IMR-90 (cell line): ENCODE results near the gene FYCO1. TPM values are rescaled to one million over a fixed set of nuclear protein-coding genes. Genes with fewer than 3 reads are reported as not detected.

Experiments
- ATAC-seq: fragments of 200-7000 bp; cut with Tn5 transposase; 2 replicates; pipeline ENCODE4 v1.9.1; 2020; ENCODE audit warnings: low read depth, mild to moderate bottlenecking, moderate library complexity
- BruUV-seq: library from RNA; stranded (reverse); fragments of 400-500 nt; replicated peaks from 2 replicates; lab custom pipeline; 2021; lab: Mats Ljungman, UMichigan
- CTCF ChIA-PET: fragments of 300-600 bp; formaldehyde crosslinking; extraction: SDS; loops from one replicate; lab custom pipeline; 2021; ENCODE audit warnings: antibody characterized with exemption; lab: Yijun Ruan, JAX
- POLR2A ChIA-PET: fragments of 300-600 bp; sonication (Branson Sonifier 250); formaldehyde crosslinking; loops from one replicate; lab custom pipeline; 2022; ENCODE audit warnings: antibody characterized with exemption; ENCODE audit not compliant: unreplicated experiment; lab: Charles Lee
- DNase-seq: peaks from one replicate; pipeline ENCODE4 v3.0.0; 2013
- H2AFZ ChIP-seq: replicated peaks from 2 replicates; pipeline ENCODE3; 2013; ENCODE audit warnings: low read length, mild to moderate bottlenecking; ENCODE audit not compliant: poor library complexity
- H2AK5ac ChIP-seq: 2 replicates; pipeline ENCODE4 v1.6.1; 2013; ENCODE audit warnings: low read depth, low read length, inconsistent platforms
- H2AK9ac ChIP-seq: replicated peaks from 2 replicates; pipeline ENCODE3; 2013; ENCODE audit warnings: mild to moderate bottlenecking, low read depth, low read length, moderate library complexity; ENCODE audit not compliant: poor library complexity
- H2BK120ac ChIP-seq: 2 replicates; pipeline ENCODE4 v1.6.1; 2013; ENCODE audit warnings: low read depth, low read length, inconsistent platforms
- H2BK15ac ChIP-seq: 3 replicates; pipeline ENCODE4 v1.6.1; 2013; ENCODE audit warnings: low read depth, low read length, inconsistent platforms
- H2BK20ac ChIP-seq: 2 replicates; pipeline ENCODE4 v1.6.1; 2013; ENCODE audit warnings: low read depth, mild to moderate bottlenecking, inconsistent platforms, low read length, moderate library complexity
- H2BK5ac ChIP-seq: 2 replicates; pipeline ENCODE4 v1.6.1; 2013; ENCODE audit warnings: mild to moderate bottlenecking, low read depth, low read length, inconsistent platforms; ENCODE audit not compliant: poor library complexity, severe bottlenecking
- H3K14ac ChIP-seq: replicated peaks from 2 replicates; pipeline ENCODE4 v1.6.1; 2013; ENCODE audit warnings: low read depth, low read length, inconsistent platforms
- H3K18ac ChIP-seq: 2 replicates; pipeline ENCODE4 v1.6.1; 2013; ENCODE audit warnings: low read depth, low read length, control low read depth
- H3K23ac ChIP-seq: 2 replicates; pipeline ENCODE4 v1.6.1; 2013; ENCODE audit warnings: low read depth, low read length, inconsistent platforms
- H3K27ac ChIP-seq: 2 replicates; pipeline ENCODE4 v1.5.1; 2013; ENCODE audit warnings: mild to moderate bottlenecking, control low read depth, low read length; ENCODE audit not compliant: insufficient read depth
- H3K27me3 ChIP-seq: 2 replicates; pipeline ENCODE4 v1.6.1; 2013; ENCODE audit warnings: low read length; ENCODE audit not compliant: control insufficient read depth, insufficient read depth
- H3K36me3 ChIP-seq: 2 replicates; pipeline ENCODE4 v1.6.1; 2013; ENCODE audit warnings: low read length, mixed read lengths; ENCODE audit not compliant: control insufficient read depth, insufficient read depth
- H3K4ac ChIP-seq: 2 replicates; pipeline ENCODE4 v1.6.1; 2013; ENCODE audit warnings: low read depth, low read length, inconsistent platforms
- H3K4me1 ChIP-seq: 2 replicates; pipeline ENCODE4 v1.6.1; 2013; ENCODE audit warnings: low read length, mixed read lengths; ENCODE audit not compliant: control insufficient read depth, insufficient read depth
- H3K4me2 ChIP-seq: 2 replicates; pipeline ENCODE4 v1.6.1; 2013; ENCODE audit warnings: low read depth, mild to moderate bottlenecking, control low read depth, low read length, moderate library complexity
- H3K4me3 ChIP-seq: 2 replicates; pipeline ENCODE4 v1.5.1; 2013; ENCODE audit warnings: low read depth, mild to moderate bottlenecking, control low read depth, low read length, moderate library complexity; ENCODE audit not compliant: insufficient read depth
- H3K56ac ChIP-seq: 2 replicates; pipeline ENCODE4 v1.6.1; 2013; ENCODE audit warnings: low read length, inconsistent platforms; ENCODE audit not compliant: insufficient read depth; ENCODE audit errors: extremely low read depth
- H3K79me1 ChIP-seq, 2 experiments: 2 replicates each; pipeline ENCODE4 v1.6.1; 2013; ENCODE audit warnings: low read length in 2 of 2, inconsistent platforms in 1 of 2, low read depth in 1 of 2
- H3K9ac ChIP-seq: 2 replicates; pipeline ENCODE4 v1.6.1; 2013; ENCODE audit warnings: low read depth, low read length, control low read depth
- H3K9me1 ChIP-seq: 2 replicates; pipeline ENCODE4 v1.6.1; 2013; ENCODE audit warnings: low read length, inconsistent platforms; ENCODE audit not compliant: insufficient read depth
- H3K9me3 ChIP-seq: 2 replicates; pipeline ENCODE4 v1.6.1; 2013; ENCODE audit warnings: low read length; ENCODE audit not compliant: control insufficient read depth, insufficient read depth
- H4K20me1 ChIP-seq: 2 replicates; pipeline ENCODE4 v1.6.1; 2013; ENCODE audit warnings: low read length, inconsistent platforms; ENCODE audit not compliant: insufficient read depth
- H4K5ac ChIP-seq: 2 replicates; pipeline ENCODE4 v1.6.1; 2013; ENCODE audit warnings: mild to moderate bottlenecking, low read depth, low read length, control low read depth
- H4K8ac ChIP-seq, 2 experiments: 2 replicates each; pipeline ENCODE4 v1.6.1; 2013; ENCODE audit warnings: low read depth in 2 of 2, low read length in 2 of 2, control low read depth in 1 of 2, inconsistent platforms in 1 of 2
- H4K91ac ChIP-seq: 2 replicates; pipeline ENCODE4 v1.6.1; 2013; ENCODE audit warnings: low read depth, low read length, inconsistent platforms; ENCODE audit not compliant: insufficient read depth
- CEBPB ChIP-seq: IDR thresholded peaks from 2 replicates; pipeline ENCODE4 v1.6.1; 2012; ENCODE audit warnings: low read depth, low read length, improper control_type of control experiment
- FOS ChIP-seq: fragments of 150-350 bp; IDR thresholded peaks from 2 replicates; pipeline ENCODE4 v1.6.1; 2016; ENCODE audit warnings: low read depth, low read length
- MAFK ChIP-seq: IDR thresholded peaks from 2 replicates; pipeline ENCODE4 v1.6.1; 2012; ENCODE audit warnings: low read depth, low read length, improper control_type of control experiment
- MAZ ChIP-seq: IDR thresholded peaks from 2 replicates; pipeline ENCODE4 v1.6.1; 2012; ENCODE audit warnings: low read depth, mild to moderate bottlenecking, low read length, improper control_type of control experiment, moderate library complexity, borderline replicate concordance
- NFE2L2 ChIP-seq: fragments of 150-350 bp; IDR thresholded peaks from 2 replicates; pipeline ENCODE4 v1.6.1; 2016; ENCODE audit warnings: low read depth, mild to moderate bottlenecking, low read length
- RAD21 ChIP-seq: IDR thresholded peaks from 2 replicates; pipeline ENCODE4 v1.6.1; 2012; ENCODE audit warnings: low read length, improper control_type of control experiment
- USF2 ChIP-seq: fragments of 150-350 bp; IDR thresholded peaks from 2 replicates; pipeline ENCODE4 v1.6.1; 2017; ENCODE audit warnings: mild to moderate bottlenecking, antibody characterized with exemption, low read length, low read depth
- WGBS, 2 experiments: methylation state at CpG; one replicate each; pipeline versions ENCODE4 v1.1.5 to v1.1.7; 2013; ENCODE audit warnings: missing lambda C conversion rate in 2 of 2; ENCODE audit not compliant: insufficient read length in 1 of 2; ENCODE audit errors: extremely low coverage in 2 of 2; 5-methylcytosine and 5-hydroxymethylcytosine counted together
- dilution Hi-C: fragments of 300-500 bp; cut with HindIII; formaldehyde crosslinking; loops from one replicate; pipeline ENCODE4 v1.14.3; 2018; ENCODE audit warnings: low sequenced_read_pairs; ENCODE audit not compliant: unreplicated experiment
- in situ Hi-C: fragments of 300-500 bp; cut with MboI; formaldehyde crosslinking; loops from 3 replicates; pipeline ENCODE4 v1.14.3; 2019; ENCODE audit warnings: low sequenced_read_pairs, inconsistent platforms, mixed read lengths
- intact Hi-C: fragments of 100-400 bp; cut with micrococcal nuclease; formaldehyde crosslinking; loops from 2 replicates; pipeline ENCODE4 v1.10.0; 2022
- polyA plus RNA-seq, 3 experiments: library from polyadenylated mRNA; depleted of rRNA; stranded (reverse); fragments of >200 nt; gene quantifications; 2 replicates each; pipeline ENCODE4 v1.2.3, GENCODE V29; 2012; ENCODE audit warnings: low replicate concordance in 1 of 3
- total RNA-seq: library from RNA; depleted of rRNA; stranded (reverse); fragments of >200 nt; gene quantifications from 2 replicates; pipeline ENCODE4 v1.2.3, GENCODE V29; 2012
- TF ChIP-seq, protein P1 (sequence below): fragments of 150-350 bp; IDR thresholded peaks from 2 replicates; pipeline ENCODE4 v1.6.1; 2016; ENCODE audit warnings: low read depth, mild to moderate bottlenecking, low read length, moderate library complexity, borderline replicate concordance

Gene FYCO1
- total and polyA plus RNA-seq, 2 of the 4 experiments (the other 2 are of a cell fraction): 13.7 to 20.1 TPM

DNA sequence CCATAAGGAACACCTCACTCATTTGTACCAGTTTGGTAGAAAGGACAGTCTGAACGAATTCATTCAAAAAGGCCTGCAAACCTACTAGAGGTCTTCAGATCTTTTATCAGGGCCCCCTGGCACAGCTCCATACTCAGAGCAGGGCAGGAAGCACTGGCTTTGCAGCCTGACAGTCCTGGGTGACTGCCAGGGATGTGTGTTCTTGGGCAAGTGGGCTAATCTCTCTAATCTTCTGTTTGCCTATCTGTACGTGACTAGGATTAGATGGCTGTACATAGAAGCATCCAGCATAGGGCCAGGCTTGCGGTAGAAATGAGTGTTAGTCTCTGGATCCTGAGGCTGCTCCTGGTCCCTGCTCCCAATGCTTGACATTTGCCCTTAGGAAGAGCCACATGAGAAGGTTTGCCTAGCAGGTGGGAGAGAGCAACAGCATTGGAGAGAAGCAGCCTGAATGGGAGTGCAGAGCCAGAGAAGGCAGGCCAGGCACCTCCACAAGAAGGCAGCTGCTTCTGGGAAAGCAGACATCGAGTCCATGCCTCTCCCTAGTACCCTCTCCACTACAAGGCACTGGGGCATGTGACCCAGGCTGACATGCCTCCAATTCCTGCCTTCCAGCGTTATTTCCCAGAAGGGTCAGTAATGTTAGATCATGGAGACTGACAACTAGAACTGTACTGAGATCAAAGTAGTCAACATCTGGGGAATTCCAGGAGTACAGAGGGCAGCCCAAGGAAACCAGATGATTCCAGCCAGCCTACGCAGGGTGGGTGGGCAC, 53.4 kb downstream of the FYCO1 start:
- H3K14ac ChIP-seq: no peak overlapping the region
- in situ Hi-C loops (loop anchor here (5.0 to 10.0 kb wide), 2 partner anchors 135 to 433 kb away; partner anchors contain the start of gene CCR5), intact Hi-C loops (no loop called here), dilution Hi-C loops (no loop called here)
- CTCF ChIA-PET: interaction anchor here (1.4 kb wide), 1 partner anchor 136 kb away, joined by 5 read pairs; no protein-coding TSS in a partner anchor
- H3K9me3 ChIP-seq: peaks cover 4% of the 10 kb centered on the region; the same call in 1 of the 2 replicates
- BruUV-seq: no TSS peak
- no peak overlapping the region for H2BK120ac ChIP-seq
- no peaks in the 10 kb centered on the region for H3K27me3 ChIP-seq
- no peak overlapping the region for H3K56ac ChIP-seq
- H2AK5ac ChIP-seq: 0 out of 2 replicates have a peak overlapping the region, but pooled peaks have one; percentile 1
- H3K4me2 ChIP-seq: no peak overlapping the region
- no peak overlapping the region for H2BK5ac ChIP-seq
- no CpG with 5 or more reads among the region's 6 CpGs for WGBS, 2 experiments
- no peak overlapping the region; the same call in 1 of the 2 replicates for H3K4ac ChIP-seq
- H4K91ac ChIP-seq: no peak overlapping the region
- H3K36me3 ChIP-seq: peaks cover 12% of the 10 kb centered on the region
- no peak overlapping the region for H3K4me3 ChIP-seq
- no peak overlapping the region for H2AFZ ChIP-seq
- no peak overlapping the region for H3K18ac ChIP-seq
- ATAC-seq: no peak
- peaks cover 14% of the 10 kb centered on the region for H3K4me1 ChIP-seq
- no peak overlapping the region for H2AK9ac ChIP-seq
- no peaks in the 10 kb centered on the region for H3K79me1 ChIP-seq
- POLR2A ChIA-PET: no interaction called here
- DNase-seq: no peak
- no peak overlapping the region for H3K9ac ChIP-seq
- H3K27ac ChIP-seq: no peak overlapping the region
- H3K23ac ChIP-seq: no peak overlapping the region
- no peak overlapping the region for H2BK20ac ChIP-seq
- H4K5ac ChIP-seq: peak overlapping the region; percentile 15; the same call in 1 of the 2 replicates
- H2BK15ac ChIP-seq: no peak overlapping the region
- H4K8ac ChIP-seq: no peak overlapping the region
- TF ChIP-seq USF2: no peak
- TF ChIP-seq, protein P1, sequence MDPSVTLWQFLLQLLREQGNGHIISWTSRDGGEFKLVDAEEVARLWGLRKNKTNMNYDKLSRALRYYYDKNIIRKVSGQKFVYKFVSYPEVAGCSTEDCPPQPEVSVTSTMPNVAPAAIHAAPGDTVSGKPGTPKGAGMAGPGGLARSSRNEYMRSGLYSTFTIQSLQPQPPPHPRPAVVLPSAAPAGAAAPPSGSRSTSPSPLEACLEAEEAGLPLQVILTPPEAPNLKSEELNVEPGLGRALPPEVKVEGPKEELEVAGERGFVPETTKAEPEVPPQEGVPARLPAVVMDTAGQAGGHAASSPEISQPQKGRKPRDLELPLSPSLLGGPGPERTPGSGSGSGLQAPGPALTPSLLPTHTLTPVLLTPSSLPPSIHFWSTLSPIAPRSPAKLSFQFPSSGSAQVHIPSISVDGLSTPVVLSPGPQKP: no peak
- TF ChIP-seq FOS: no peak
- no peak for TF ChIP-seq RAD21
- no peak for TF ChIP-seq MAFK
- no peak for TF ChIP-seq NFE2L2
- TF ChIP-seq CEBPB: no peak
- no peak for TF ChIP-seq MAZ
- no peaks in the 10 kb centered on the region for H4K20me1 ChIP-seq
- H3K9me1 ChIP-seq: peaks cover 22% of the 10 kb centered on the region
